Omental fat pad (tissue), 4 donors: Measurements from ENCODE around the gene MYLK. TPM values are rescaled to one million over a fixed set of nuclear protein-coding genes. Genes with fewer than 3 reads are reported as not detected.

Experiments
- ATAC-seq: fragments of 150-250 bp; one replicate; pipeline ENCODE4 v1.9.1; 2016; ENCODE audit warnings: mild to moderate bottlenecking, moderate library complexity; ENCODE audit not compliant: low FRiP score
- DNase-seq: peaks from one replicate; pipeline ENCODE4 v3.0.0-alpha.2; 2019; ENCODE audit warnings: low spot score
- total RNA-seq, 4 donors: library from RNA; depleted of rRNA; stranded (reverse); fragments of >200 nt; gene quantifications; one replicate each; pipeline ENCODE4 v1.1.0, GENCODE V29; 2016
- TF ChIP-seq, protein P1 (sequence below), 3 donors: fragments of 450-650 bp; IDR thresholded peaks; one replicate each; pipeline ENCODE4 v1.5.1; 2016 to 2017; ENCODE audit warnings: antibody characterized with exemption in 3 of 3, mild to moderate bottlenecking in 3 of 3, moderate library complexity in 2 of 3

The MYLK gene
- total RNA-seq, 4 donors from 2014 or later = 26.8 to 188 (median 56.9) TPM

GRCh38 chr3:123657568-123657967 lies 226.6 kb downstream of the MYLK start:
- ATAC-seq = no peak
- no peak for DNase-seq
- TF ChIP-seq, protein P1, sequence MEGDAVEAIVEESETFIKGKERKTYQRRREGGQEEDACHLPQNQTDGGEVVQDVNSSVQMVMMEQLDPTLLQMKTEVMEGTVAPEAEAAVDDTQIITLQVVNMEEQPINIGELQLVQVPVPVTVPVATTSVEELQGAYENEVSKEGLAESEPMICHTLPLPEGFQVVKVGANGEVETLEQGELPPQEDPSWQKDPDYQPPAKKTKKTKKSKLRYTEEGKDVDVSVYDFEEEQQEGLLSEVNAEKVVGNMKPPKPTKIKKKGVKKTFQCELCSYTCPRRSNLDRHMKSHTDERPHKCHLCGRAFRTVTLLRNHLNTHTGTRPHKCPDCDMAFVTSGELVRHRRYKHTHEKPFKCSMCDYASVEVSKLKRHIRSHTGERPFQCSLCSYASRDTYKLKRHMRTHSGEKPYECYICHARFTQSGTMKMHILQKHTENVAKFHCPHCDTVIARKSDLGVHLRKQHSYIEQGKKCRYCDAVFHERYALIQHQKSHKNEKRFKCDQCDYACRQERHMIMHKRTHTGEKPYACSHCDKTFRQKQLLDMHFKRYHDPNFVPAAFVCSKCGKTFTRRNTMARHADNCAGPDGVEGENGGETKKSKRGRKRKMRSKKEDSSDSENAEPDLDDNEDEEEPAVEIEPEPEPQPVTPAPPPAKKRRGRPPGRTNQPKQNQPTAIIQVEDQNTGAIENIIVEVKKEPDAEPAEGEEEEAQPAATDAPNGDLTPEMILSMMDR (IDR thresholded peaks at IDR 0.05) = no peak

DNA sequence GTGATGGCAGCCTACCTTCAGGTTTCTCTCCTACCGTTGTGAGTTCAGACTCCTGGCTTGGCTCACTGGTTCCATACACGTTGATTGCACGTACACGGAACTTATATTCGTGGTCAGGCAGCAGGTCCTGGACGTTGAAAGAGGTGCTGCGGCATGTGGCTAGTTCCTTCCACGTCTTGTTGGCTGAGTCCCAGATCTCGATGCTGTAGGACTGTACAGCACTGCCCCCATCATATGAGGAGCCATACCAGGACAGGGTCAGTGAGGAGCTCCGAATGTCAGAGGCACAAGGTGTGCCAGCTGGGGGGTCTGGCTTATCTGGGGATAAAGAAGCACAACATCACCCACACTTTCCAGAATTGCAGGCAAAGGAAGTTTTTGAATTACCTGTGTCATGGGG lies 227.0 kb downstream of the MYLK start:
- no peak for ATAC-seq
- TF ChIP-seq, protein P1 (IDR thresholded peaks at IDR 0.05) = no peak
- no peak for DNase-seq

GRCh38 chr3:123656691-123657090 lies 227.4 kb downstream of the MYLK start:
- TF ChIP-seq, protein P1 (IDR thresholded peaks at IDR 0.05) = no peak
- ATAC-seq (no peak), DNase-seq (no peak)

GRCh38 chr3:123656274-123656673 lies 227.9 kb downstream of the MYLK start:
- ATAC-seq = no peak
- no peak for DNase-seq
- TF ChIP-seq, protein P1 (IDR thresholded peaks at IDR 0.05) = no peak

DNA sequence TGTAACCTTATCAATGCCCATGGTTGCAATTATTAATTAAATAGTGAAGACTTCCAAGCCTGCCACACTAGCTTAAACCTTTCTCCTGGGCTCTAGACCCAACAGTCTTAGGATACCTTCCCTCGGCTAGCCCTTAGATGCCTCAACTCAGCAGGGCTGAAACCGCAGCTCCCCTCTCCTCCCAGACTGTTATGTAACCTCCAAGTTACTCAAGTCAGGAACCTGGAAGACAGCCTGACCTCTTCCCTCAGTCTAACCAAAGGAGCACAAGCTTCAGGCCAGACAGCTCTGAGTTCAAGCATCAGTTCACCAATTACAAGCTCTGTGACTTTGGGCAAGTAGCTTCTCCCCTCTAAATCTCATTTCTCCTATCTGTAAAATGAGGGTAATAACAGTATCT lies 228.7 kb downstream of the MYLK start:
- TF ChIP-seq, protein P1 (IDR thresholded peaks at IDR 0.05) = no peak
- DNase-seq (no peak), ATAC-seq (no peak)

DNA sequence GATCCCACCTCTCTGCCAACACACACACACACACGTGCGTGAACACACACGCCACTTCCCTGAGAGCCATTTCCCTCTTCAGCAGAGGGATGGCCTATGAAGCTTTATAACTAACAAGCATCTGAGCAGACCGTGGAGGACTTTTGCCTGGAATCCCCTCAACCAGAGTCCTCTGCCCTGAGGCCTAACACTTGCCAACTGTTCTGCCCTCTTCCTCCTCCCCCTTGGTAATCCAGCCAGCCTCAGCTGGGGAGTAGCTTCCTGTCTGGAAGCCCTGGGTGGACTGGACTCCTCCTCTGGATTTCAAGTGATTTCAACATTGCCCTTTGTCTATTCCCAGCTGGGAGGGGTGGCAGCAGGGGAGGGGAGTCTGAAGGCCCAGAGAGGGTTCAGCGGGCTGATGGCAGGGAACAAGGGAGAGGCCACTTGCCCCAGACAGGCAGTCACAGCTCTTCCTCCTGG lies 230.9 kb downstream of the MYLK start:
- DNase-seq (no peak), ATAC-seq (peak; percentile 67)
- TF ChIP-seq, protein P1 (IDR thresholded peaks at IDR 0.05) = no peak

- peak; percentile 79 for ATAC-seq
- TF ChIP-seq, protein P1 (IDR thresholded peaks at IDR 0.05) = peak in 2 of 3 donors; percentile 45 to 50
- DNase-seq = peak; percentile 62
Measured at GRCh38 chr3:123652342-123652984, 231.7 kb downstream of the MYLK start.
